Endothelial cell of umbilical vein (primary cell): Measurements from ENCODE around the gene SYT2. TPM values are rescaled to one million over a fixed set of nuclear protein-coding genes. Genes with fewer than 3 reads are reported as not detected.

Experiments
- BruUV-seq: library from RNA; stranded (reverse); fragments of 400-500 nt; replicated peaks from 2 replicates; lab custom pipeline; 2021; lab: Mats Ljungman, UMichigan
- CTCF ChIA-PET: fragments of 300-600, 350-600 bp; sonication (Branson Sonifier 250); formaldehyde crosslinking; loops from one replicate; lab custom pipeline; 2021; ENCODE audit warnings: antibody characterized with exemption, inconsistent platforms; lab: Charles Lee
- POLR2A ChIA-PET: fragments of 300-600, 350-600 bp; sonication (Branson Sonifier 250); formaldehyde crosslinking; loops from one replicate; lab custom pipeline; 2021; ENCODE audit warnings: antibody characterized with exemption, inconsistent platforms; lab: Charles Lee
- DNase-seq: peaks from one replicate; pipeline ENCODE4 v3.0.0-alpha.2; 2011; ENCODE audit warnings: low read depth, low spot score
- FAIRE-seq: peaks from 2 replicates; lab custom pipeline; 2011; peaks lifted over from hg19 to GRCh38; lab: Jason Lieb, UNC
- H2AFZ ChIP-seq: 2 replicates; pipeline ENCODE4 v1.6.0; 2012; ENCODE audit warnings: low read depth, low read length, control low read depth, inconsistent platforms
- H3K27ac ChIP-seq: 2 replicates; pipeline ENCODE4 v1.5.1; 2011; ENCODE audit warnings: low read depth, mild to moderate bottlenecking, control low read depth, low read length, moderate library complexity; ENCODE audit not compliant: insufficient read depth
- H3K27me3 ChIP-seq, 2 experiments: 2 replicates each; pipeline versions ENCODE4 v1.6.0 to v1.6.1; 2011; ENCODE audit warnings: low read length in 2 of 2, mixed read lengths in 1 of 2; ENCODE audit not compliant: control insufficient read depth in 2 of 2, insufficient read depth in 2 of 2
- H3K36me3 ChIP-seq, 2 experiments: 2 replicates in 1 of 2; 3 replicates in 1 of 2; pipeline ENCODE4 v1.5.1; 2011; ENCODE audit warnings: low read length in 2 of 2, mild to moderate bottlenecking in 1 of 2, moderate library complexity in 1 of 2; ENCODE audit not compliant: control insufficient read depth in 2 of 2, insufficient read depth in 2 of 2; ENCODE audit errors: extremely low read depth in 1 of 2
- H3K4me1 ChIP-seq: 3 replicates; pipeline ENCODE4 v1.5.1; 2011; ENCODE audit warnings: mild to moderate bottlenecking, low read length; ENCODE audit not compliant: control insufficient read depth, insufficient read depth; ENCODE audit errors: extremely low read depth
- H3K4me2 ChIP-seq: 2 replicates; pipeline ENCODE4 v1.6.1; 2011; ENCODE audit warnings: low read length, control low read depth, mixed read lengths; ENCODE audit not compliant: insufficient read depth
- H3K4me3 ChIP-seq, 3 experiments: fragments of 200-600 bp in 1 of 3; sonication (generic), shearing (Covaris generic) in 1 of 3; replicated peaks in 1 of 3; 2 replicates each; pipeline ENCODE4 v1.5.1; 2011 to 2016; ENCODE audit warnings: control low read depth in 3 of 3, low read length in 3 of 3, mild to moderate bottlenecking in 2 of 3, inconsistent platforms in 1 of 3, low read depth in 1 of 3, moderate library complexity in 1 of 3; ENCODE audit not compliant: insufficient read depth in 1 of 3
- H3K79me2 ChIP-seq: 2 replicates; pipeline ENCODE4 v1.6.0; 2012; ENCODE audit warnings: low read length, inconsistent platforms; ENCODE audit not compliant: control insufficient read depth, insufficient read depth
- H3K9ac ChIP-seq: replicated peaks from 2 replicates; pipeline ENCODE3; 2011; ENCODE audit warnings: low read length, control low read depth; ENCODE audit not compliant: insufficient read depth; ENCODE audit errors: extremely low read depth
- H3K9me1 ChIP-seq: replicated peaks from 3 replicates; pipeline ENCODE4 v1.6.0; 2011; ENCODE audit warnings: mild to moderate bottlenecking, low read length; ENCODE audit not compliant: control insufficient read depth, insufficient read depth; ENCODE audit errors: extremely low read depth
- H3K9me3 ChIP-seq: replicated peaks from 2 replicates; pipeline ENCODE4 v1.5.1; 2012; ENCODE audit warnings: low read length, inconsistent platforms; ENCODE audit not compliant: control insufficient read depth, insufficient read depth
- H4K20me1 ChIP-seq: replicated peaks from 2 replicates; pipeline ENCODE3; 2011; ENCODE audit warnings: mild to moderate bottlenecking, low read length; ENCODE audit not compliant: control insufficient read depth, insufficient read depth; ENCODE audit errors: extremely low read depth
- CTCF ChIP-seq, 2 donors: IDR thresholded peaks; 1 replicate in 1 of 2; 2 replicates in 1 of 2; pipeline ENCODE4 v1.5.1; 2011; ENCODE audit warnings: low read length in 2 of 2, mild to moderate bottlenecking in 2 of 2, moderate library complexity in 2 of 2, control low read depth in 1 of 2, inconsistent platforms in 1 of 2, low read depth in 1 of 2; ENCODE audit not compliant: insufficient read depth in 1 of 2; ENCODE audit errors: extremely low read depth in 1 of 2
- FOS ChIP-seq: IDR thresholded peaks from 2 replicates; pipeline ENCODE4 v1.6.1; 2011; ENCODE audit warnings: mild to moderate bottlenecking, low read length, moderate library complexity, borderline replicate concordance; ENCODE audit not compliant: insufficient read depth
- GATA2 ChIP-seq: IDR thresholded peaks from 2 replicates; pipeline ENCODE4 v1.7.0; 2011; ENCODE audit warnings: low read depth, mild to moderate bottlenecking, moderate library complexity, mixed read lengths, low read length; ENCODE audit not compliant: insufficient read length, insufficient read depth
- JUN ChIP-seq: IDR thresholded peaks from 2 replicates; pipeline ENCODE4 v1.6.1; 2011; ENCODE audit warnings: borderline replicate concordance, low read depth; ENCODE audit not compliant: insufficient read length, insufficient read depth
- MAX ChIP-seq: IDR thresholded peaks from 2 replicates; pipeline ENCODE4 v1.6.1; 2011; ENCODE audit not compliant: insufficient read depth, insufficient read length
- POLR2A ChIP-seq: IDR thresholded peaks from 2 replicates; pipeline ENCODE4 v1.6.1; 2012; ENCODE audit warnings: low read depth, mild to moderate bottlenecking, control low read depth, low read length
- POLR2AphosphoS5 ChIP-seq: IDR thresholded peaks from 2 replicates; pipeline ENCODE4 v1.6.1; 2012; ENCODE audit warnings: low read depth, mild to moderate bottlenecking, control low read depth, low read length, moderate library complexity; ENCODE audit not compliant: insufficient read depth
- dilution Hi-C: fragments of 300-500 bp; cut with MboI; formaldehyde crosslinking; loops from one replicate; pipeline ENCODE4 v1.15.0; 2019; ENCODE audit warnings: low sequenced_read_pairs; ENCODE audit not compliant: extremely low pct_ligation_motif_present
- intact Hi-C: fragments of 100-400 bp; cut with micrococcal nuclease; formaldehyde crosslinking; loops from one replicate; pipeline ENCODE4 v1.10.0; 2022
- polyA plus RNA-seq, 4 experiments: library from polyadenylated mRNA; depleted of rRNA in 3 of 4; stranded (reverse) in 3 of 4; unstranded in 1 of 4; fragments of >200 nt; gene quantifications; 2 replicates each; pipeline versions ENCODE4 v1.2.1 to v1.2.3, GENCODE V29; 2011 to 2012; ENCODE audit warnings: missing spikeins in 1 of 4
- total RNA-seq: library from RNA; stranded (reverse); gene quantifications from 2 replicates; pipeline ENCODE4 v1.2.3, GENCODE V29; 2021

The SYT2 gene
- total and polyA plus RNA-seq, 2 donors (not counting 3 experiments of a cell fraction or from before 2014, with no cell fraction given), result not detected

GRCh38 chr1:202590975-202591411 is 119.3 kb downstream of the SYT2 start:
- TF ChIP-seq MAX, result no peak
- TF ChIP-seq JUN, result no peak
- TF ChIP-seq FOS, result no peak
- TF ChIP-seq GATA2, result no peak
- no peak for TF ChIP-seq POLR2A
- no peak for TF ChIP-seq POLR2AphosphoS5
- no peak for TF ChIP-seq CTCF (IDR thresholded peaks at IDR 0.05; ENCODE audit: extremely low read depth in 1 of 2, insufficient read depth in 1 of 2, low read depth in 1 of 2, low read length in 2 of 2)
- Histone ChIP-seq H3K27me3 (no peaks in the 10 kb centered on the region), H3K79me2 (no peaks in the 10 kb centered on the region), H3K27ac (no peak overlapping the region), H3K4me2 (no peak overlapping the region), H4K20me1 (no peaks in the 10 kb centered on the region), H2AFZ (no peak overlapping the region), H3K4me1 (peaks cover 48% of the 10 kb centered on the region), H3K4me3 (no peak overlapping the region), H3K9me3 (no peaks in the 10 kb centered on the region), H3K9me1 (no peaks in the 10 kb centered on the region), H3K9ac (no peak overlapping the region), H3K36me3 (no peaks in the 10 kb centered on the region)
- no peak for FAIRE-seq
- dilution Hi-C loops, result no loop called here
- ChIA-PET POLR2A (no interaction called here), CTCF (interaction anchor here (2.1 kb wide), 1 partner anchor 9 kb away, joined by 6 read pairs; no protein-coding TSS in a partner anchor)
- no TSS peak for BruUV-seq
- DNase-seq, result no peak
- intact Hi-C loops, result no loop called here
